GM21367 (cell line): ENCODE measurements around the gene HHATL.

Experiments
- ATAC-seq: cut with Tn5 transposase; IDR thresholded peaks from one replicate; pipeline ENCODE4 v1.9.1; 2021; ENCODE audit not compliant: unreplicated experiment

HHATL gene

GRCh38 chr3:42713747-42714146, 11.1 kb upstream of the HHATL start:
- no peak for ATAC-seq

- no peak for ATAC-seq
Observed at GRCh38 chr3:42712688-42713372, 10.2 kb upstream of the HHATL start.

- no peak for ATAC-seq
Observed at GRCh38 chr3:42712344-42712648, 9.7 kb upstream of the HHATL start.

- ATAC-seq: no peak
Observed at GRCh38 chr3:42711491-42712343, 9.1 kb upstream of the HHATL start.

- ATAC-seq: no peak
Observed at GRCh38 chr3:42710323-42711021, 7.9 kb upstream of the HHATL start.

- ATAC-seq: no peak
Observed at GRCh38 chr3:42709621-42710020, 7.0 kb upstream of the HHATL start.

GRCh38 chr3:42708611-42709151, 6.1 kb upstream of the HHATL start:
- no peak for ATAC-seq

GRCh38 chr3:42707620-42708355, 5.2 kb upstream of the HHATL start:
- no peak for ATAC-seq

GRCh38 chr3:42706721-42707619, 4.4 kb upstream of the HHATL start:
- ATAC-seq: no peak

- ATAC-seq: no peak
Observed at GRCh38 chr3:42705962-42706585, 3.5 kb upstream of the HHATL start.

GRCh38 chr3:42705058-42705767, 2.6 kb upstream of the HHATL start:
- no peak for ATAC-seq

- no peak for ATAC-seq
Observed at GRCh38 chr3:42704136-42704841, 1.7 kb upstream of the HHATL start.

- no peak for ATAC-seq
Observed at GRCh38 chr3:42703695-42704025, 1.1 kb upstream of the HHATL start.

GRCh38 chr3:42702982-42703694, 540 bp upstream of the HHATL start:
- no peak for ATAC-seq

GRCh38 chr3:42701371-42702065, 1.1 kb downstream of the HHATL start:
- no peak for ATAC-seq

GRCh38 chr3:42700366-42701288, 2.0 kb downstream of the HHATL start:
- no peak for ATAC-seq
